A673 (cell line): ENCODE data around the gene UQCRFS1. TPM values are rescaled to one million over a fixed set of nuclear protein-coding genes. Genes with fewer than 3 reads are reported as not detected.

ENCODE experiments used
- BruUV-seq: library from RNA; stranded (reverse); fragments of 400-500 nt; replicated peaks from 2 replicates; lab custom pipeline; 2021; lab: Mats Ljungman, UMichigan
- CTCF ChIA-PET: fragments of 300-600 bp; sonication (Branson Sonifier 250); formaldehyde crosslinking; loops from one replicate; lab custom pipeline; 2022; ENCODE audit warnings: antibody characterized with exemption; lab: Charles Lee
- POLR2A ChIA-PET: fragments of 300-600 bp; sonication (Branson Sonifier 250); formaldehyde crosslinking; loops from one replicate; lab custom pipeline; 2022; ENCODE audit warnings: antibody characterized with exemption; ENCODE audit not compliant: low non-redundant PET; lab: Charles Lee
- DNase-seq: peaks from one replicate; pipeline ENCODE4 v3.0.0-alpha.2; 2015; ENCODE audit warnings: low spot score
- H3K27ac ChIP-seq: fragments of 200-600 bp; sonication (generic); 2 replicates; pipeline ENCODE4 v1.5.1; 2016; ENCODE audit warnings: mixed run types, low read depth, mild to moderate bottlenecking, mixed read lengths, antibody characterized with exemption, low read length; ENCODE audit not compliant: poor library complexity, severe bottlenecking
- H3K27me3 ChIP-seq: fragments of 200-600 bp; sonication (generic); replicated peaks from 2 replicates; pipeline ENCODE4 v1.6.1; 2017; ENCODE audit warnings: mixed run types, low read depth, mild to moderate bottlenecking, mixed read lengths, antibody characterized with exemption, low read length; ENCODE audit not compliant: insufficient read depth, poor library complexity
- H3K36me3 ChIP-seq: fragments of 200-600 bp; sonication (generic); 2 replicates; pipeline ENCODE4 v1.6.1; 2016; ENCODE audit warnings: mixed run types, mild to moderate bottlenecking, mixed read lengths, antibody characterized with exemption, low read length; ENCODE audit not compliant: insufficient read depth, poor library complexity, severe bottlenecking
- H3K4me1 ChIP-seq: fragments of 200-600 bp; sonication (generic); 2 replicates; pipeline ENCODE4 v1.6.1; 2017; ENCODE audit warnings: mixed run types, mild to moderate bottlenecking, mixed read lengths, antibody characterized with exemption, low read length; ENCODE audit not compliant: insufficient read depth, poor library complexity, severe bottlenecking
- H3K4me3 ChIP-seq: fragments of 200-600 bp; sonication (generic); 2 replicates; pipeline ENCODE4 v1.5.1; 2016; ENCODE audit warnings: low read depth, mixed run types, mild to moderate bottlenecking, mixed read lengths, low read length; ENCODE audit not compliant: poor library complexity, severe bottlenecking
- H3K9me3 ChIP-seq: fragments of 200-600 bp; sonication (generic); 2 replicates; pipeline ENCODE4 v1.6.1; 2016; ENCODE audit warnings: mixed run types, low read depth, mild to moderate bottlenecking, mixed read lengths, antibody characterized with exemption, low read length; ENCODE audit not compliant: poor library complexity, severe bottlenecking
- EZH2 ChIP-seq: fragments of 200-600 bp; sonication (generic); IDR thresholded peaks from 2 replicates; pipeline ENCODE4 v1.6.1; 2017; ENCODE audit warnings: borderline replicate concordance, low read depth, mild to moderate bottlenecking, mixed read lengths, antibody characterized with exemption, low read length; ENCODE audit not compliant: poor library complexity, severe bottlenecking
- intact Hi-C: fragments of 100-400 bp; cut with micrococcal nuclease; formaldehyde crosslinking; loops from one replicate; pipeline ENCODE4 v1.10.0; 2022; ENCODE audit not compliant: unreplicated experiment
- total RNA-seq: library from RNA; stranded (reverse); gene quantifications from 2 replicates; pipeline ENCODE4 v1.2.3, GENCODE V29; 2021
- TF ChIP-seq, protein P1 (sequence below): fragments of 300-800, 200-600 bp; sonication (generic); conservative IDR thresholded peaks from 2 replicates; pipeline ENCODE4 v1.5.1; 2017; ENCODE audit warnings: low read depth, mild to moderate bottlenecking, antibody characterized with exemption, low read length, moderate library complexity, mixed read lengths

UQCRFS1 gene
- total RNA-seq, 1 experiment from 2014 or later: 47.3 TPM

DNA sequence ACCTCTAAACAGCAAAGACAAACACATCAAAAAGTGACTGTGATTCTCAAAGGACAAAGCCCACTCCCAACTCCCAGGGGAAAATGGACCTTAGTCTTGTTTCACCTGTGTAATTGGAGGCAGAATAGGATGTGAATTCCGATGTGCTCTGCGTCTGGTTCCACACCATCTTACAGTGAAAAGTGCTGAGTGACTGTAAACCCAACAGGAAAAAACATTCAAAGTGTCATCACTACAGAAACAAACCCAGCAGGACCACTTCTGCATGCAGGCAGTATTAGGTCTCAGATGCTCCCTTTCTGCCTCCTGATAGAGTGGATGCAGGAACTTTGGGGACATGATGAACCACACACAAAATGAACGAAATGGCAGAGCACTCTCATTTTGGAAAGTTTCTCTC lies 6.5 kb downstream of the UQCRFS1 start:
- POLR2A ChIA-PET: no interaction called here
- no TSS peak for BruUV-seq

DNA sequence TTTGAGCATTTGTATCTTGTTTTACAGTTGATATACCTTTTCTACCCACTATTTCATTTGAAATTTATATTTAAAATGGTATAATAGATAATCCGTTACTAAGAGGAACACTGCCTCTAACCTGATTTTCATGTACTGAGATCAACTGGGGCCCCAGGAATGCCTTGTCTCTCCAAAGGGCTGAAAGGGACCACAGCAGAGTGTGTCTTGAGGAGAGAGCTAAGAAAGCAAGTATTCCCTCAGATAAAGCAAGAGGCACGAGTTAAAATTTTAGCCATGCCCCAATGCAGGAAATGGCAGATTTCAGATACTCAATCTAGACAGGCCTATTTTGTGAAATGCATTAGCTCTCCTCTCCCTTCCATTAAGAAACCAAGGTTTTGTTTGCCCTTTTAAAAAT lies 10.7 kb downstream of the UQCRFS1 start:
- H3K27me3 ChIP-seq: no peaks in the 10 kb centered on the region
- ChIA-PET POLR2A (no interaction called here), CTCF (no interaction called here)
- no peak for DNase-seq
- no peak overlapping the region for H3K4me3 ChIP-seq
- no peaks in the 10 kb centered on the region for H3K4me1 ChIP-seq
- no TSS peak for BruUV-seq
- no peak overlapping the region for H3K27ac ChIP-seq
- intact Hi-C loops: no loop called here
- no peaks in the 10 kb centered on the region for H3K9me3 ChIP-seq
- peaks cover 19% of the 10 kb centered on the region for H3K36me3 ChIP-seq
- TF ChIP-seq, protein P1, sequence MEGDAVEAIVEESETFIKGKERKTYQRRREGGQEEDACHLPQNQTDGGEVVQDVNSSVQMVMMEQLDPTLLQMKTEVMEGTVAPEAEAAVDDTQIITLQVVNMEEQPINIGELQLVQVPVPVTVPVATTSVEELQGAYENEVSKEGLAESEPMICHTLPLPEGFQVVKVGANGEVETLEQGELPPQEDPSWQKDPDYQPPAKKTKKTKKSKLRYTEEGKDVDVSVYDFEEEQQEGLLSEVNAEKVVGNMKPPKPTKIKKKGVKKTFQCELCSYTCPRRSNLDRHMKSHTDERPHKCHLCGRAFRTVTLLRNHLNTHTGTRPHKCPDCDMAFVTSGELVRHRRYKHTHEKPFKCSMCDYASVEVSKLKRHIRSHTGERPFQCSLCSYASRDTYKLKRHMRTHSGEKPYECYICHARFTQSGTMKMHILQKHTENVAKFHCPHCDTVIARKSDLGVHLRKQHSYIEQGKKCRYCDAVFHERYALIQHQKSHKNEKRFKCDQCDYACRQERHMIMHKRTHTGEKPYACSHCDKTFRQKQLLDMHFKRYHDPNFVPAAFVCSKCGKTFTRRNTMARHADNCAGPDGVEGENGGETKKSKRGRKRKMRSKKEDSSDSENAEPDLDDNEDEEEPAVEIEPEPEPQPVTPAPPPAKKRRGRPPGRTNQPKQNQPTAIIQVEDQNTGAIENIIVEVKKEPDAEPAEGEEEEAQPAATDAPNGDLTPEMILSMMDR: no peak
- no peak for TF ChIP-seq EZH2

More for the DNA sequence above, 6.5 kb downstream of the UQCRFS1 start:
- no peak overlapping the region for H3K27ac ChIP-seq
- no peaks in the 10 kb centered on the region for H3K27me3 ChIP-seq
- H3K36me3 ChIP-seq: peaks cover 34% of the 10 kb centered on the region
- H3K9me3 ChIP-seq: peaks cover 4% of the 10 kb centered on the region
- H3K4me1 ChIP-seq: no peaks in the 10 kb centered on the region
- no peak for TF ChIP-seq EZH2
- TF ChIP-seq, protein P1: no peak
- CTCF ChIA-PET: no interaction called here
- intact Hi-C loops: no loop called here
- H3K4me3 ChIP-seq: no peak overlapping the region
- DNase-seq: no peak

DNA sequence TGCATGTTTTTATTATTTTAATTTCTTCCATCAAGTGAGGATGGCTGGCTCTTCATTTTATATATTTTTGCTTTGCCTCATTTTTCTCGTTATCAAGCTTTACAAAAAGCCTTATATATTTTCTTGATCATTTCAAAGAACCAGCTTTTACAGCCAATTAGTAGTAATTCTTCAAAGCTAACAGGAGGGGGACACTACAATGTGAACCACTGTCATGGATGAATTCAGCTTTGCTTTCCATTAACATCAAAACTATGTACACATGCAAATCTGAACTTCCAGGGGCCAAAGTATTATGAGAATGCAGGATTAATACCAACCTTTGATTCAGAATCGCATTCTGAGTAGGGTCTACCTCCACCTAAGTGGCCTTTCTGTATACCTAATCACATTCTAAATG lies 11.1 kb downstream of the UQCRFS1 start:
- Histone ChIP-seq H3K9me3 (no peaks in the 10 kb centered on the region), H3K27ac (no peak overlapping the region), H3K4me1 (no peaks in the 10 kb centered on the region), H3K4me3 (no peak overlapping the region), H3K36me3 (peaks cover 15% of the 10 kb centered on the region), H3K27me3 (no peaks in the 10 kb centered on the region)
- no peak for DNase-seq
- ChIA-PET POLR2A (no interaction called here), CTCF (no interaction called here)
- BruUV-seq: no TSS peak
- intact Hi-C loops: no loop called here
- no peak for TF ChIP-seq EZH2
- TF ChIP-seq, protein P1: no peak
